Fibroblast of lung (primary cell): Measurements from ENCODE around the gene NFATC2. TPM values are rescaled to one million over a fixed set of nuclear protein-coding genes. Genes with fewer than 3 reads are reported as not detected.

Source experiments
- DNase-seq, 2 donors: peaks; one replicate each; pipeline versions ENCODE4 v3.0.0 to v3.0.0-alpha.2; 2010; ENCODE audit warnings: low read depth in 2 of 2
- H2AFZ ChIP-seq: 2 replicates; pipeline ENCODE4 v1.5.1; 2012; ENCODE audit warnings: low read length, control low read depth, inconsistent platforms
- H3K27ac ChIP-seq: 2 replicates; pipeline ENCODE4 v1.5.1; 2011; ENCODE audit warnings: low read length, control low read depth; ENCODE audit not compliant: insufficient read depth
- H3K27me3 ChIP-seq: 2 replicates; pipeline ENCODE4 v1.5.1; 2011; ENCODE audit warnings: mild to moderate bottlenecking, low read length; ENCODE audit not compliant: control insufficient read depth, insufficient read depth
- H3K36me3 ChIP-seq: 2 replicates; pipeline ENCODE4 v1.5.1; 2011; ENCODE audit warnings: low read length; ENCODE audit not compliant: control insufficient read depth, insufficient read depth
- H3K4me1 ChIP-seq: 2 replicates; pipeline ENCODE4 v1.5.1; 2011; ENCODE audit warnings: low read length; ENCODE audit not compliant: control insufficient read depth, insufficient read depth; ENCODE audit errors: extremely low read depth
- H3K4me2 ChIP-seq: 2 replicates; pipeline ENCODE4 v1.5.1; 2011; ENCODE audit warnings: low read length, control low read depth; ENCODE audit not compliant: insufficient read depth; ENCODE audit errors: extremely low read depth
- H3K4me3 ChIP-seq, 4 experiments: fragments of 200-600 bp in 1 of 4; sonication (generic) in 1 of 4; replicated peaks in 1 of 4; 2 replicates each; pipeline ENCODE4 v1.5.1; 2011 to 2016; ENCODE audit warnings: low read length in 4 of 4, low read depth in 3 of 4, mild to moderate bottlenecking in 3 of 4, control low read depth in 2 of 4, inconsistent platforms in 1 of 4, mixed read lengths in 1 of 4; ENCODE audit not compliant: insufficient read depth in 1 of 4; ENCODE audit errors: control extremely low read depth in 1 of 4
- H3K79me2 ChIP-seq: 2 replicates; pipeline ENCODE4 v1.5.1; 2012; ENCODE audit warnings: mild to moderate bottlenecking, low read length, inconsistent platforms; ENCODE audit not compliant: control insufficient read depth, insufficient read depth
- H3K9ac ChIP-seq: 2 replicates; pipeline ENCODE4 v1.5.1; 2011; ENCODE audit warnings: mild to moderate bottlenecking, low read length, control low read depth; ENCODE audit not compliant: insufficient read depth
- H3K9me3 ChIP-seq: 2 replicates; pipeline ENCODE4 v1.5.1; 2012; ENCODE audit warnings: low read depth, low read length; ENCODE audit not compliant: control insufficient read depth, insufficient read depth
- H4K20me1 ChIP-seq: 2 replicates; pipeline ENCODE4 v1.5.1; 2011; ENCODE audit warnings: low read length; ENCODE audit not compliant: control insufficient read depth, insufficient read depth; ENCODE audit errors: extremely low read depth
- EZH2 ChIP-seq: IDR thresholded peaks from 2 replicates; pipeline ENCODE4 v1.5.1; 2012; ENCODE audit warnings: low read length, control low read depth, mild to moderate bottlenecking; ENCODE audit errors: missing control alignments
- polyA plus RNA-seq, 2 donors: library from polyadenylated mRNA; depleted of rRNA in 1 of 2; stranded (reverse) in 1 of 2; unstranded in 1 of 2; fragments of >200 nt; gene quantifications; 2 replicates each; pipeline ENCODE4 v1.2.1, GENCODE V29; 2011 to 2012; ENCODE audit warnings: missing spikeins in 1 of 2
- total RNA-seq: library from RNA; depleted of rRNA; stranded (reverse); fragments of >200 nt; gene quantifications from 2 replicates; pipeline ENCODE4 v1.2.1, GENCODE V29; 2014
- TF ChIP-seq, protein P1 (sequence below), 2 donors: IDR thresholded peaks in 1 of 2; conservative IDR thresholded peaks in 1 of 2; 1 replicate in 1 of 2; 2 replicates in 1 of 2; pipeline ENCODE4 v1.5.1; 2011 to 2012; ENCODE audit warnings: low read length in 2 of 2, control low read depth in 1 of 2, inconsistent platforms in 1 of 2, low read depth in 1 of 2, mild to moderate bottlenecking in 1 of 2

The NFATC2 gene
- total and polyA plus RNA-seq, 2 donors (not counting 1 experiment from before 2014, with no cell fraction given) = 0.50 to 1.2 TPM

DNA sequence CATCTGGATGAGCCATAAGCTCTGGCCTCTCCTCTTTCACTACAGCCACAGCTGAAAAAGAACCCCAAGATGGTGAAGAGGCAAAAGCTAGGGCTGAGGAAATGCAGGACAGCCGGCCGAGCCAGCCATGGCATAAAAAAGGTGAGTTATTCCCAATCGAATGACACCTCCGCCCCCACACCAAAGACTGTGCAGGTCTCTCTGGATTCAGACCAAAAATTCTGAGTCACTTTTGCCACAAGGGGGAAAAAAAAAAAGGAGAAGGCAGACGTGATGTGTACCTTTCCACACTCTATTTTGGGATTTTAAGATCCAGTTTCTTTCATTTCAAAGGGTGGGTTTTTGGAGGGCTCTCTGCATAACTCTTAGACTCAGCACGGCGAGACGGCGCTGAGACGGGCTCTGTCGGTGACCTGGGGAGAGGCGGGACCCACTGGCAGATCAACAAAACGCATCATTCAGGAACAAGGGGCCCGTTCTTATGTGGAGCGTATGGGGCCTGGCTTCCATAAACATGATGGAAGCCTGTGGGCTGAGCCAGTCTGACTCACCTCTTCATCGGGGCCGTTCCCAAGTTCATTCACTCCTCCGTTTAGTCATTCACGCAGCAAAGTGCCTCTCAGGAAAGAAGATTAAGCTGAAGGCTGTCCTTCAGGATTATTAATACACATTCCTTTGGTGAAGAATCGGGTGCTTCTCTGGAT is 54.8 kb downstream of the NFATC2 start:
- H3K4me1 ChIP-seq = peaks cover 2% of the 10 kb centered on the region
- no peak overlapping the region for H3K9ac ChIP-seq
- H2AFZ ChIP-seq = no peak overlapping the region
- H3K27ac ChIP-seq = no peak overlapping the region
- H4K20me1 ChIP-seq = no peaks in the 10 kb centered on the region
- H3K9me3 ChIP-seq = no peaks in the 10 kb centered on the region
- no peaks in the 10 kb centered on the region for H3K79me2 ChIP-seq
- H3K4me2 ChIP-seq = no peak overlapping the region
- no peak for TF ChIP-seq EZH2
- TF ChIP-seq, protein P1, sequence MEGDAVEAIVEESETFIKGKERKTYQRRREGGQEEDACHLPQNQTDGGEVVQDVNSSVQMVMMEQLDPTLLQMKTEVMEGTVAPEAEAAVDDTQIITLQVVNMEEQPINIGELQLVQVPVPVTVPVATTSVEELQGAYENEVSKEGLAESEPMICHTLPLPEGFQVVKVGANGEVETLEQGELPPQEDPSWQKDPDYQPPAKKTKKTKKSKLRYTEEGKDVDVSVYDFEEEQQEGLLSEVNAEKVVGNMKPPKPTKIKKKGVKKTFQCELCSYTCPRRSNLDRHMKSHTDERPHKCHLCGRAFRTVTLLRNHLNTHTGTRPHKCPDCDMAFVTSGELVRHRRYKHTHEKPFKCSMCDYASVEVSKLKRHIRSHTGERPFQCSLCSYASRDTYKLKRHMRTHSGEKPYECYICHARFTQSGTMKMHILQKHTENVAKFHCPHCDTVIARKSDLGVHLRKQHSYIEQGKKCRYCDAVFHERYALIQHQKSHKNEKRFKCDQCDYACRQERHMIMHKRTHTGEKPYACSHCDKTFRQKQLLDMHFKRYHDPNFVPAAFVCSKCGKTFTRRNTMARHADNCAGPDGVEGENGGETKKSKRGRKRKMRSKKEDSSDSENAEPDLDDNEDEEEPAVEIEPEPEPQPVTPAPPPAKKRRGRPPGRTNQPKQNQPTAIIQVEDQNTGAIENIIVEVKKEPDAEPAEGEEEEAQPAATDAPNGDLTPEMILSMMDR (conservative IDR thresholded peaks at IDR 0.05 in 1 of 2, IDR thresholded peaks at IDR 0.05 in 1 of 2; ENCODE audit: low read depth in 1 of 2, low read length in 2 of 2) = no peak
- DNase-seq = peak; percentile 75 to 94
- no peaks in the 10 kb centered on the region for H3K27me3 ChIP-seq
- H3K4me3 ChIP-seq = no peak overlapping the region
- H3K36me3 ChIP-seq = no peaks in the 10 kb centered on the region

DNA sequence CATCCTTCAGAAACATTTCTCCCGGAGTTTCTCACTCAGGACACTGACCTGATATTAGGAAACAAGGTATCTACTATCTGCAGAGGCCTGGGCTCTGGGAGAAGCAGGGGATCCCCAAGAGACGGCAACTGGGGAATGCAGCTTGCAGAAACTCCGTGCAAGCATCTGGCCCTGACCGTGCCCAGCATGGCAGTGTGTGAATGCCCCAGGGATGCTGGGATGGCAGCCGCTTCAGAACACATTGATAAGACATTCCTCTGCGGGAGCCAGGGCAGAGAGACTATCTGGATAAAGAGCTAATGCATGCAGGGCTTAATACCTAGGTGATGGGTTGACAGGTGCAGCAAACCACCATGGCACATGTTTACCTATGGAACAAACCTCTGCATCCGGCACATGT is 55.4 kb downstream of the NFATC2 start:
- Histone ChIP-seq H3K9me3 (no peaks in the 10 kb centered on the region), H3K9ac (no peak overlapping the region), H4K20me1 (no peaks in the 10 kb centered on the region), H3K4me1 (peaks cover 2% of the 10 kb centered on the region), H2AFZ (no peak overlapping the region), H3K4me3 (no peak overlapping the region), H3K27ac (no peak overlapping the region), H3K36me3 (no peaks in the 10 kb centered on the region), H3K4me2 (no peak overlapping the region), H3K79me2 (no peaks in the 10 kb centered on the region), H3K27me3 (no peaks in the 10 kb centered on the region)
- no peak for TF ChIP-seq EZH2
- TF ChIP-seq, protein P1 (conservative IDR thresholded peaks at IDR 0.05 in 1 of 2, IDR thresholded peaks at IDR 0.05 in 1 of 2; ENCODE audit: low read depth in 1 of 2, low read length in 2 of 2) = no peak
- DNase-seq = no peak

DNA sequence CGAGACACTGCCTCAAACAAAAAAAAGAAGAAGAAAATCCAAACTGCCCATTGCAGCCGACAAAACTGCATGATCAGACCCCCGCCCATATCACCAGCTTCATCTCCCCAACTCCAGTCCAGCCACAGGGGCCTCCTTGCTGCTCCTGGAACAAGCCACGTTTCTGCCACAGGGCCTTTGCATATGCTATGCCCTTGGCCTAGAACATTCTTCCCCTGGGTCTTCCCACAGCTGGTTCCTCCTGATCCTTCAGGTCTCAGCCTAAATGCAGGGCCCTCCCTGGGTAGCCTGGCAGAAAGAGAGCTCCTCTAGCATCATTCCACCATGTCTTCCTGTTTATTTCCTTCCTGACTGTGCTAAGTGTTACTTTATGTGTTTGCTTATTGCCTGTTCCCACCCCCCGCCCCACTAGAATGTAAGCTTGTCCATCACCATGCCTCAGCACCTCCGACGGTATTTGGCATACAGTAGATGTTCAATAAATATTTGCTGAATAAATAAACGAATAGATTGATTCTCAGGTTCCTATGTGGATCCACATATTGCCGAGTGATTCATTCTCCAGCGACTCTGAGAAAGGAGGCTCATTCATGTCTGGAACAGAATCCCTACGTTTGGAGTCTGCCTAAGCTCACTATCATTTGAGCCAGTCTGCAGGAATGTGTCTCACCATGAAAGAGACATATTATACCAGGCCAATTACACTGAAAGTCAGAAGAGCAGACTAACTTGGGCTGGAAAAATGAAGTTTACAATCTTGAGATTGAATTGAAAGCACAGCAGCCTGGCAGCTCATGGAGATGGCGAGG is 56.1 kb downstream of the NFATC2 start:
- no peaks in the 10 kb centered on the region for H3K79me2 ChIP-seq
- H3K9ac ChIP-seq = no peak overlapping the region
- TF ChIP-seq, protein P1 (conservative IDR thresholded peaks at IDR 0.05 in 1 of 2, IDR thresholded peaks at IDR 0.05 in 1 of 2; ENCODE audit: low read depth in 1 of 2, low read length in 2 of 2) = no peak
- no peak for TF ChIP-seq EZH2
- DNase-seq = peak in 1 of 2 donors; percentile 83
- H4K20me1 ChIP-seq = no peaks in the 10 kb centered on the region
- no peaks in the 10 kb centered on the region for H3K36me3 ChIP-seq
- H3K9me3 ChIP-seq = no peaks in the 10 kb centered on the region
- H3K27me3 ChIP-seq = no peaks in the 10 kb centered on the region
- no peaks in the 10 kb centered on the region for H3K4me1 ChIP-seq
- H2AFZ ChIP-seq = no peak overlapping the region
- no peak overlapping the region for H3K4me2 ChIP-seq
- H3K4me3 ChIP-seq = no peak overlapping the region
- no peak overlapping the region for H3K27ac ChIP-seq
